RWPE2 (cell line): ENCODE data around the gene DSCAM.

Experiments used
- ATAC-seq: fragments of 200-7000 bp; cut with Tn5 transposase; 3 replicates; pipeline ENCODE4 v1.9.1; 2021; ENCODE audit warnings: low read depth
- DNase-seq: peaks from one replicate; pipeline ENCODE4 v3.0.0-alpha.2; 2020; ENCODE audit warnings: low spot score
- H3K27ac ChIP-seq: fragments of 450-650 bp; 2 replicates; pipeline ENCODE4 v1.5.1; 2017; ENCODE audit warnings: mild to moderate bottlenecking; ENCODE audit not compliant: poor library complexity, severe bottlenecking
- H3K27me3 ChIP-seq: fragments of 250-450 bp; sonication (Bioruptor Pico); 2 replicates; pipeline ENCODE4 v1.5.1; 2021; ENCODE audit warnings: mild to moderate bottlenecking, moderate library complexity; ENCODE audit not compliant: insufficient read depth, poor library complexity, severe bottlenecking
- H3K36me3 ChIP-seq: fragments of 250-450 bp; sonication (Bioruptor Pico); 2 replicates; pipeline ENCODE4 v1.5.1; 2020; ENCODE audit warnings: low read depth, mild to moderate bottlenecking, moderate library complexity
- H3K4me1 ChIP-seq: fragments of 250-450 bp; sonication (Bioruptor Pico); 2 replicates; pipeline ENCODE4 v1.5.1; 2021; ENCODE audit warnings: mild to moderate bottlenecking, moderate library complexity; ENCODE audit not compliant: insufficient read depth, poor library complexity, severe bottlenecking
- H3K4me3 ChIP-seq: fragments of 250-450 bp; sonication (Bioruptor Pico); 2 replicates; pipeline ENCODE4 v1.5.1; 2021; ENCODE audit warnings: mild to moderate bottlenecking, moderate library complexity; ENCODE audit not compliant: severe bottlenecking
- H3K9me3 ChIP-seq: fragments of 250-450 bp; sonication (Bioruptor Pico); 2 replicates; pipeline ENCODE4 v1.5.1; 2021; ENCODE audit warnings: mild to moderate bottlenecking, moderate library complexity; ENCODE audit not compliant: severe bottlenecking
- CTCF ChIP-seq: fragments of 450-650 bp; IDR thresholded peaks from one replicate; pipeline ENCODE4 v1.5.1; 2017; ENCODE audit warnings: mild to moderate bottlenecking, moderate library complexity; ENCODE audit not compliant: poor library complexity, severe bottlenecking

Gene DSCAM

GRCh38 chr21:40102682-40103081, 744.3 kb downstream of the DSCAM start:
- no peak for TF ChIP-seq CTCF
- H3K9me3 ChIP-seq: no peaks in the 10 kb centered on the region
- no peak for ATAC-seq
- DNase-seq: no peak
- H3K27me3 ChIP-seq: no peaks in the 10 kb centered on the region
- no peaks in the 10 kb centered on the region for H3K4me1 ChIP-seq
- H3K4me3 ChIP-seq: no peak overlapping the region
- H3K36me3 ChIP-seq: no peaks in the 10 kb centered on the region
- H3K27ac ChIP-seq: no peak overlapping the region

- Histone ChIP-seq H3K27me3 (no peaks in the 10 kb centered on the region), H3K27ac (no peak overlapping the region), H3K4me3 (no peak overlapping the region), H3K36me3 (no peaks in the 10 kb centered on the region), H3K9me3 (no peaks in the 10 kb centered on the region), H3K4me1 (no peaks in the 10 kb centered on the region)
- ATAC-seq (no peak), DNase-seq (no peak)
- TF ChIP-seq CTCF: no peak
Observed at GRCh38 chr21:40099809-40100208, 747.1 kb downstream of the DSCAM start.

DNA sequence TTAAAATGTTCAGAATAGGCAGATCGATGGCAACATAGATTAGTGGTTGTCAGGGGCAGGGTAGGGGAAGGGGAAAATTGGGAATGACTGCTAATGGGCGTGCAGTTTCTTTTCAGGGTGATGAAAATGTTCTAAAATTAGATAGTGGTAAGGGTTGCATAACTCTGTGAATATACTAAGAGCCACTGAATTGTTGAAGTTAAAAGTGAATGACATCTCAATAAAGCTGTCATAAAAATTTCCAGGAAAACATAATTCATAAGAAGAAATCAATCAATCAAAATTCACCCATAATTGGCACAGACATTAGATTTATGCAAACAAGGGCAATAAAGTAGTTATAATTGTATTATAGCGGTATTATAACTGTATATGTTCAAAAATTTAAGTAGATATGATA, 751.5 kb downstream of the DSCAM start:
- Histone ChIP-seq H3K27me3 (no peaks in the 10 kb centered on the region), H3K36me3 (no peaks in the 10 kb centered on the region), H3K4me1 (no peaks in the 10 kb centered on the region), H3K9me3 (no peaks in the 10 kb centered on the region), H3K27ac (no peak overlapping the region), H3K4me3 (no peak overlapping the region)
- ATAC-seq (no peak), DNase-seq (no peak)
- TF ChIP-seq CTCF: no peak

DNA sequence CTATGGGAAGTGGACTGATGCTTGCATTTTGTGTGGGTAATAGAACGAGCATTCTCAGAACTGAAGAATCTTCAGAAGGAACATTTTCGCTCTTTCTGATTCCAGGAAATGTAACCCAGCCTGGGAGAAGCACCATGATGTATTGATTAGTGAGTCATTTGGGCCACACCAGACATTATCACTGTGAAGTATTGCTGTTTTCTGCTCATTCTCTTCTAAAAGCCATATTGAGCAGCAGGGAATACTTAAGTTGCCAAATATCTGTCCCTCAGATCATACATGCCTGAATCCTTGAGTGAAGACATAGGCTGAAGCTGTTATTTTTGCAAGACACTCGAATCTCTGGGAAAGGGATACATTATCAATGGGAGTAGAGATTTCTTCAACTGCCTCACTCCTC, 766.6 kb downstream of the DSCAM start:
- DNase-seq: no peak
- no peak for TF ChIP-seq CTCF

GRCh38 chr21:40074710-40075109, 772.2 kb downstream of the DSCAM start:
- peaks cover 3% of the 10 kb centered on the region for H3K27me3 ChIP-seq
- ATAC-seq (no peak), DNase-seq (no peak)
- no peaks in the 10 kb centered on the region for H3K9me3 ChIP-seq
- H3K4me3 ChIP-seq: no peak overlapping the region
- TF ChIP-seq CTCF: no peak
- no peaks in the 10 kb centered on the region for H3K4me1 ChIP-seq
- H3K27ac ChIP-seq: no peak overlapping the region
- H3K36me3 ChIP-seq: no peaks in the 10 kb centered on the region

More for the DNA sequence above, 766.6 kb downstream of the DSCAM start:
- H3K27ac ChIP-seq: no peak overlapping the region
- H3K4me3 ChIP-seq: no peak overlapping the region
- no peaks in the 10 kb centered on the region for H3K9me3 ChIP-seq
- H3K27me3 ChIP-seq: peaks cover 3% of the 10 kb centered on the region
- H3K36me3 ChIP-seq: no peaks in the 10 kb centered on the region
- H3K4me1 ChIP-seq: no peaks in the 10 kb centered on the region
- no peak for ATAC-seq
